Measurements from ENCODE around the gene DNAJB9.

DNAJB9 gene

GRCh38 chr7:108568801-108569380, 783 bp upstream of the DNAJB9 start:
- no peak for DNase-seq (ENCODE audit: low read depth)

DNA sequence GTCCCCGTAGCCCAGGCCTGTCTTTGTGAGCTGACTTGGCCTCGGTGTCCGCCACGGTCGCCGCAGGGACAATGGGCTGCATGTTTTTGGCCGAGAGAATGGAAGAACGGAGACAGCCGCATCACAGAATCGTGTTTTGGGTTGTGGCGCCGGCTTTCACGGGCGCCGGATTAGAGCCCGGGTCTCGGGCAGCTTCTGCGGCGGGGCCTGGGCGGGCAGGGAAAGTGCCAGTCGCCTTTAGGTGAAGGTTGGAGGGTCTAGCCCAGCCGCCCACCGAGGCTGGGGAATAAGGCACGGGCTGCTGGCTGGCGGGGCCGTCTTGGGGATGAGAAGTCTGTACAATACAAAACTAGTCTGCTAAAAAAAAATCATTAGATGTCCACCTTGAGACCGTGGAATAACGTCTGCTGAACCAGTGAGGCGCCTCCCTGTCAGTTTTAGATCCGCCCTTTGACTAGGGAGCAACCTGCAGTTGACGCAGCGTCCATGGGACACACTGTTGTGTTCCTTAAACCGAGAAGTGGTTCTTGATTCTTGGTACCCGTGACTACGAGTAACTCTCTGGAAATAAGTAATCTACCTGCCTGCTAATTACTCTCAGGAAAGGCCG, 577 bp downstream of the DNAJB9 start:
- DNase-seq (ENCODE audit: low read depth), result no peak

DNA sequence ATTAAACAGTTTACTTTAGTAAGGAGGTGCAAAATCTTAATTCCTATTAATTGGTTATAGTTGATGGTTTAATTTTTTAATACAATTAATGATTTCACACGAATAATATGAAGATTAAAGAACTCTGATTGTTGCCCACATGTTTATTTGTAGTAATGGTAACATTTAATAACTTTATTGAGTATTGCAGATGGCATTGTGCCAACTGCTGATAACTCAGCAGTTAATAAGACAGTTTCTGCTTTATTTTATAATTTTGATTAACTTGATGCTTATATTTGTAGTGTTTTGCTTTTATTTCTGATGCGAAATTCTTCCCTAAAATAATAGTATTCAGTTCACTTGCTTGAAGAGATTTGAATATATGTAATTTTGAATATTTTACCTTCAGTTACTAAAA, 2.8 kb downstream of the DNAJB9 start:
- no peak for DNase-seq (ENCODE audit: low read depth)

GRCh38 chr7:108575156-108575555, 5.5 kb downstream of the DNAJB9 start:
- no peak for DNase-seq (ENCODE audit: low read depth)

DNA sequence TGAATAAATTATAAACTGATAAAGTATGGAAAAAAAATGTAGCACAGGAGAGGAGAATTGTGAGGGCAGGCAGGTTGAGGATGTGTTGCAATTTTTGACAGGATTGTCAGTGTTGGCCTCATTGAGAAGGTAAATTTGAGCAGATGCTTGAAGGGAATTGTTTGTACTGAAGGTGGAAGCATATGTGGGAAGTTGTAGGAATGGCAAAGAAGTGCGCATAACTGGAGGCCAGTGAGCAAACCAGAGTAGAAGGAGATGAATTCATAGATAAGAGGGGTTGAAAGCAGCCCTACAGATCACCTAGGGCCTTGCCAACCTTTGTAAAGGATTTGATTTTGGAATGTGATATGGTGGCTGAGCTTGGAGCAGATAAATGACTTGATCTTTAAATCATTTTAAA, 6.4 kb downstream of the DNAJB9 start:
- no peak for DNase-seq (ENCODE audit: low read depth)

GRCh38 chr7:108578937-108579336, 9.3 kb downstream of the DNAJB9 start:
- DNase-seq (ENCODE audit: low read depth), result no peak

- DNase-seq (ENCODE audit: low read depth), result no peak
Measured at GRCh38 chr7:108580298-108580697, 10.6 kb downstream of the DNAJB9 start.

DNA sequence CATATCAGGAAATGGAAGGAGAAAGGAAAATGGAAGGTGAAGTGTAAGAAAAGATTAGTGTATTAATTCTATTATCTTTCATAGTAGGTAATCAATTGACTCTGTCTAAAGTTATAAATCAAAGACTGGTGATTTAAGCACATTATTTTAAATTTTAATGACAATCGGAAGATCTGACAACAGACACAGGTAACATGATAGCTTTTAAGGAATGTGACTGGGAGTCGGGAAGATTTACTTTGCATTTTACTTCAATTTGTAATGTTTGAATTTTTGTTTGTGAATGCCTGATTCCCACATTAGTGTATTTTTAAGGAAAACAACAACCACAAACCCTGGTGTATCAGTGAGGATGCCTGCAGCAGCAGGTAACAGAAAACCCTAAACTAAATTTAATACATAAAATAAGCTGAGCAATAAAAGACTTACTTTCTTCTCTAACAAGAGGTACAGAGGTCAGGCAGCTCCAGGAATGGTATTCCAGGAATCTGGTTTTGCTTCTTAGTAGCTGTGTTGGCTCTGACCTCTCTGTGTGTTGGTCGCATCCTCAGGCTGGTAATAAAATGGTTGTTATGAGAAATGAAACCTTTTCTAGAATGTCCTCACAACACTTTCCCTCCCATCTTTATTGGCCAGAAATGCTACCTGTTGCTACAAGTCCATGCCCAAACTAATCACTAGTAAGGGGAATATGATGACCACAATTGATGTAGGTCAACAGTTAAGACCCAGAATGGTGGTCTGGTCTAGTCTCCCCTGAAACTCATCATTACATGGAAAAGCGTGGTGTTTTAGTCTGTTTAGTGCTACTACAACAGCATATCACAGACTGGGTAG, 12.2 kb downstream of the DNAJB9 start:
- DNase-seq (ENCODE audit: low read depth), result no peak

- no peak for DNase-seq (ENCODE audit: low read depth)
Measured at GRCh38 chr7:108584211-108584610, 14.5 kb downstream of the DNAJB9 start.

- DNase-seq (ENCODE audit: low read depth), result no peak
Measured at GRCh38 chr7:108585843-108586242, 16.2 kb downstream of the DNAJB9 start.

- DNase-seq (ENCODE audit: low read depth), result no peak
Measured at GRCh38 chr7:108586274-108586710, 16.6 kb downstream of the DNAJB9 start.

- no peak for DNase-seq (ENCODE audit: low read depth)
Measured at GRCh38 chr7:108589199-108589598, 19.5 kb downstream of the DNAJB9 start.

DNA sequence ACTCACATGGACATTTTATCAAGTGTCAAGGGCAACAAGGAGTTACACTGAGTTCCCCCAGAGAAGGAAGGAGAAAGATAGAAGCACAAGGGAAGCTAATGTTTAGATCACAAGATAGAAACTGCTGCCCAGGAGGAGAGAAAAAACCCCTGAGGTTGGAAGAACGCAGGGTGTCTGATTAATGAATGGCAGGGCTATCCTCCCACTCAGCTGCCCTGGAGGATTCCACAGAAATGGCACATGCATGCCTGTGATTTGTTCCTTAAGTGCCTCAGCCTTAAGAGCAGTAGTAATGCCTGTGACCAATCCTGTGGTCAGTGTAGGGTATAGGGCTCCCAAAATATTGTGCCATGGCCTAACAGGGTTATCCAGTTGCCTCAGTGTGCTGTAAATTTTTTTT, 20.2 kb downstream of the DNAJB9 start:
- no peak for DNase-seq (ENCODE audit: low read depth)

DNA sequence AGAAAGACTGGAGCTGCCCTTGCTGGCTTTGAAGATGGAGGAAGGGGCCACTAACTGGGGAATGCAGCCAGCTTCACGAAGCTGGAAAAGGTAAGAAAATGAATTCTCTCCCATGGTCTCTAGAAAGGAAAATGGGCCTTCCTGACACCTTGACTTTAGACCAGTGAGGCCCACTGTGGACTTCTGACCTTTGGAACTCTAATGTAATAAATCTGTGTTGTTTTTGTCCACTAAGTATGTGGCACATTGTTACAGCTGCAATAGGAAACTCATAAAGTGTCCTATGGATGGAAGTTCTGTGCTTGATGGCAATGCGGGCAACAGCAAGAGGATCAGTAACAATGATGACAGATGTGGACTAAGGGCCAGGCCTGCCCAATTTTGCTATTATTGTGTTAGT, 20.9 kb downstream of the DNAJB9 start:
- DNase-seq (ENCODE audit: low read depth), result no peak

DNA sequence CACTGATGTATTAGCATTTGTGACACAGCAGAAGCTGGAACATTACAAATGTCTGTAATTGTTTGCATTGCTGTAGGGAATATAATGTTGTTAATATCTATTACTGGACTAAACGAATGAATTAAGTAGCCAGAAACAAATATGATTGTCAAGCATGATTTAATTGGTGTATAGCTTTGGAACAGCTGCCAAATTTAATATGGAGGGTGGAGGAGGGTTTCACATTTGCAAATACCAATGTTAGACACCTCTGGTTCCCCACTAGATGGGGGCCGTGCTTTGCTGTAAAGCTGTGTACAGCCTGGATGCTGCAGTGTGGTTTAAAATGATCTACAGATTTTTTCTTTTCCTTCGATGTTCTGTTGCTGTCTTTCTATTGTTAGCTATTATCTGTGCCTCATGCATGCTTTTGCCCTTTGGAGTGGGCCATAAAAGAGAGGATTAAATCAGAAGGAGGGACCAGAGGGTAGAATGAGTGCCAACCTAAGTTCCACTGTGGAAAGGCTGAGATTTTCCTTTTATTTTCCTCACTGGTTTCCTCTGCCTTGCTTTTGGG, 23.1 kb downstream of the DNAJB9 start:
- DNase-seq (ENCODE audit: low read depth), result no peak

GRCh38 chr7:108596560-108596959, 26.9 kb downstream of the DNAJB9 start:
- DNase-seq (ENCODE audit: low read depth), result no peak

DNA sequence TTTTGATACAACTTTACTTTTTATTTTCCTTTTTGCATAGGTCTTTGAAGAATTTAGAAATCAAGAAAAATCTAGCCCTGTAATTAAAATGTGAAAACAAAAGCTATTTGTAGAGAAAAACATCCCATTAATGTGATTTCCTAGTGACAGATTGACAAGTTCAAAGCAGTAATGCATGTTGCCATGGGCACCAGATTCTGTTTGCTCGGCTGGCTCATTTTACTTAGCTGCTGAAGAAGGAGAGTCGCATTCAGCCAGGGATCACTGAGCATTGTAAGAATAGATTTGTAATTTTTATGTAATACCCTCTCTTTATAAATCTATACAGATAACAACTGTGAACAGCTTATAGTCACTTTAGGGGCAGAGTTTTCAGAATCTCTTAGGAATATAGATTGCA, 28.5 kb downstream of the DNAJB9 start:
- DNase-seq (ENCODE audit: low read depth), result no peak

DNA sequence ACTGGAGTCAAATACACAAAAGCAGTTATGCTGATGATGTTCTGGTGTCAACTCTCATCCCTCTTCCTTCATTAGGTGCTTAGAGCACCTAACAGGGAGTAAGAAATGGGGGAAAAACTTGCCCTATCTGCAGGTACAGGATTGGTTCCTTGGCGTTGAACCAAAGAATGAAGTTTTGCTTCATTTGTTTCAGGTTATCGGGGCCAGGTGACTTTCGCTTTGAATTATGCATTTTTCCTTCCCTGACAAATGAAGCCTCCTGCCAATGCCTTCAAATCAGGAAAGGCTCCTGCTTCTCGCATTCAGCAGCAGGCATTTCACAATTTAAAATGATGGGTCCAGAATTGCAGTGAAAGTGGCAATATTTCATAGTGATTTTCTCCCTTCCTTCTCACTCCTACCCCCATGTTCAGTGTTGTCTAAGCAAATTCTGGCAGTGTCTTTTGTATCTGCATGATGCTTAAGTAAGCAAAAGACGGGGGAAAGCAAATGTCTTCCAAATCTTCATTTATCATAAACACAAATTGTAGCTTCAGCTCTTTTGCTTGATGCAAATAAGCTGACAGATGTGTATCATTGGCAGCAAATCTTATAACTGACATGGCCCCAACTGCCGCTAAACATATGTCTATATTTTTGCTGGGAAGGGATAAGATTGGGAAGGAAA, 29.4 kb downstream of the DNAJB9 start:
- no peak for DNase-seq (ENCODE audit: low read depth)

GRCh38 chr7:108600399-108600798, 30.7 kb downstream of the DNAJB9 start:
- DNase-seq (ENCODE audit: low read depth), result no peak

DNA sequence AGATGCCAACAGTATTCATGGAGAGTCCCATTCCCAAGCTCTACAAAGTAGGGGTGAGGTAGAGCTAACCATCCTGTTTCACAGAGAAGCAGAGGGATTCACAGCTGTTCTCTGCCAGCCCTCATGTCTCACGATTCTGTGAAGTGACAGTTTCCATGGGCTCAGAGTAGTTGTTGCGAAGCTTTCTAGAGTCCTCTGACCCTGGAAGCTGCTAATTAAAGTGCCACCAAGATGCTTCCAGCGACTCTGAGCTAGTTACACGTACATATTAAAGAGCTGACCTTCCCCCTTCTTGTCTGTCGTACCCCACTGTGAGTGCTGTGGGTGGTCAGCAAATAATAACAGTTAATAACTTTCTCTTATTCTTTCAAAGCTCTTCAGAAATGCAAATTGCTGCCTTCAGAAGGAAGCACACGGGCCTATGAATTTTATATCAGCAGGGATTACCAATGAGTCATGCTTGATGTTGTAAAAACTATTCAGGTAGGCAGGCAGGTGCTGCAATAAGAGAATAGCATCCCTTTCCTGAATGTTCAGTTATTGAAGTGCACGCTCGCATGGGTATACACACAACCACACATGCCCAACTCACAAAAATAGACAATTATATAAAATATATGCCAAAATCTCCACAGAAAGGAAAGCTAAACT, 34.1 kb downstream of the DNAJB9 start:
- DNase-seq (ENCODE audit: low read depth), result no peak

- DNase-seq (ENCODE audit: low read depth), result no peak
Measured at GRCh38 chr7:108604307-108605077, 34.8 kb downstream of the DNAJB9 start.

All from HS-5 (cell line).